ENCODE results near the gene LPAR3.

DNA sequence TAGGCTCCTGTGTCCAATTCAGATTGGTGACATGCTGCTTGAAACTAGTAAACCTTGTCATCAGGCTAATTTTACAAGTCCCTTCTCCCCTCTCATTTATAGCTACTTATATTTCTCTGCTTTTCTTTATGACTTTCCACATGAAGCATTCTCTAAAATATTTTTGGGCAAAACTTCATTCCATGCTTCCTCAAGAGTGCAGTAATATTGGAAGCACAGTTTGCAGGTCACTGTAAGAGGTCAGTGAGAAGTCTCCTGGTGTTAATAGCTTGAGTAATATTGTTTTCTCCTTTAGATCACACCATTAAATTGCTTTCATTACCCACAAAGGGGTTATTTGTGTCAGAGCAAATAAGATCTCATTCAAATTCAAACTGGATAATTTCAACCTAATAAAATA, 46.6 kb downstream of the LPAR3 start:
- TF ChIP-seq YY1 (IDR thresholded peaks at IDR 0.05; ENCODE audit: insufficient read depth, insufficient read length) (no peak), ZNF274 (IDR thresholded peaks at IDR 0.05; ENCODE audit: low read depth, low read length) (no peak), SUZ12 (IDR thresholded peaks at IDR 0.05; ENCODE audit: extremely low read depth, insufficient read depth, insufficient read length) (no peak)

Data from NT2/D1 (cell line).